Measurements from ENCODE around the gene TM4SF1.

- TF ChIP-seq EZH2 (IDR thresholded peaks at IDR 0.05; ENCODE audit: low read length) (no peak), CTCF (optimal IDR thresholded peaks at IDR 0.05 in 1 of 3, IDR thresholded peaks at IDR 0.05 in 1 of 3, conservative IDR thresholded peaks at IDR 0.05 in 1 of 3; ENCODE audit: extremely low read depth in 1 of 3, insufficient read depth in 2 of 3, low read length in 3 of 3) (no peak)
Observed at GRCh38 chr3:149426325-149426724, 48.9 kb upstream of the TM4SF1 start.

Measured in keratinocyte (primary cell).